ENCODE results near the gene KLRC2.
"Not testable (repeated sequence)": the region's sequence is repeated elsewhere in the genome, so short reads cannot be mapped to it uniquely, and the experiment has no call there.

Gene KLRC2

GRCh38 chr12:10435816-10436215, at the start of gene KLRC2:
TSS of gene KLRC2 (minus strand) at chr12:10436010. CDS start at chr12:10435986, 24 bp downstream.
- not testable (repeated sequence) for DNase-seq (ENCODE audit: low read depth in 3 of 3)

GRCh38 chr12:10481901-10482300, 46.1 kb upstream of the KLRC2 start:
- DNase-seq (ENCODE audit: low read depth in 3 of 3) = not testable (repeated sequence)

- not testable (repeated sequence) for DNase-seq (ENCODE audit: low read depth in 3 of 3)
Observed at GRCh38 chr12:10472808-10473207, 37.0 kb upstream of the KLRC2 start.

- no peak for DNase-seq (ENCODE audit: low read depth in 3 of 3)
Observed at GRCh38 chr12:10469701-10470100, 33.9 kb upstream of the KLRC2 start.

GRCh38 chr12:10466311-10466710, 30.5 kb upstream of the KLRC2 start:
- DNase-seq (ENCODE audit: low read depth in 3 of 3) = no peak

- DNase-seq (ENCODE audit: low read depth in 3 of 3) = no peak
Observed at GRCh38 chr12:10457760-10458159, 21.9 kb upstream of the KLRC2 start.

- DNase-seq (ENCODE audit: low read depth in 3 of 3) = no peak
Observed at GRCh38 chr12:10456856-10457255, 21.0 kb upstream of the KLRC2 start.

- DNase-seq (ENCODE audit: low read depth in 3 of 3) = no peak
Observed at GRCh38 chr12:10455766-10456165, 20.0 kb upstream of the KLRC2 start.

GRCh38 chr12:10454531-10454930, 18.7 kb upstream of the KLRC2 start:
- no peak for DNase-seq (ENCODE audit: low read depth in 3 of 3)

GRCh38 chr12:10453156-10453555, 17.3 kb upstream of the KLRC2 start, which contains the start of gene KLRC1:
TSS of gene KLRC1 (minus strand) at chr12:10453377. CDS start at chr12:10451156, 2,221 bp downstream.
- no peak for DNase-seq (ENCODE audit: low read depth in 3 of 3)

- no peak for DNase-seq (ENCODE audit: low read depth in 3 of 3)
Observed at GRCh38 chr12:10448236-10448635, 12.4 kb upstream of the KLRC2 start.

GRCh38 chr12:10446052-10446451, 10.2 kb upstream of the KLRC2 start:
- DNase-seq (ENCODE audit: low read depth in 3 of 3) = not testable (repeated sequence)

GRCh38 chr12:10441144-10441543, 5.3 kb upstream of the KLRC2 start:
- not testable (repeated sequence) for DNase-seq (ENCODE audit: low read depth in 3 of 3)

GRCh38 chr12:10439608-10440274, 3.9 kb upstream of the KLRC2 start:
- DNase-seq (ENCODE audit: low read depth in 3 of 3) = not testable (repeated sequence)

GRCh38 chr12:10437601-10438000, 1.8 kb upstream of the KLRC2 start:
- not testable (repeated sequence) for DNase-seq (ENCODE audit: low read depth in 3 of 3)

- not testable (repeated sequence) for DNase-seq (ENCODE audit: low read depth in 3 of 3)
Observed at GRCh38 chr12:10430623-10431022, 5.2 kb downstream of the KLRC2 start.

GRCh38 chr12:10425938-10426337, 9.9 kb downstream of the KLRC2 start:
- DNase-seq (ENCODE audit: low read depth in 3 of 3) = not testable (repeated sequence)

- not testable (repeated sequence) for DNase-seq (ENCODE audit: low read depth in 3 of 3)
Observed at GRCh38 chr12:10424260-10424899, 11.4 kb downstream of the KLRC2 start.

GRCh38 chr12:10422159-10422558, 13.7 kb downstream of the KLRC2 start:
- not testable (repeated sequence) for DNase-seq (ENCODE audit: low read depth in 3 of 3)

GRCh38 chr12:10420334-10420733, 15.5 kb downstream of the KLRC2 start, which contains the start of gene KLRC3:
TSS of gene KLRC3 (minus strand) at chr12:10420595. CDS start at chr12:10420550, 45 bp downstream.
- not testable (repeated sequence) for DNase-seq (ENCODE audit: low read depth in 3 of 3)

- no peak for DNase-seq (ENCODE audit: low read depth in 3 of 3)
Observed at GRCh38 chr12:10409392-10409791, 26.4 kb downstream of the KLRC2 start, which contains the start of gene KLRC4. TSS of gene KLRC4 (minus strand) at chr12:10409757. CDS start at chr12:10409575, 182 bp downstream.

- DNase-seq (ENCODE audit: low read depth in 3 of 3) = no peak
Observed at GRCh38 chr12:10408842-10409241, 27.0 kb downstream of the KLRC2 start.

- no peak for DNase-seq (ENCODE audit: low read depth in 3 of 3)
Observed at GRCh38 chr12:10406725-10407124, 29.1 kb downstream of the KLRC2 start.

All from stimulated activated CD4-positive, alpha-beta T cell treated with anti-CD3 and anti-CD28 coated beads, TNF-alpha, amount 100 ng/mL, for 48 hours (primary cell).